ENCODE measurements around the gene PAQR9. TPM values are rescaled to one million over a fixed set of nuclear protein-coding genes. Genes with fewer than 3 reads are reported as not detected.

The PAQR9 gene
- total RNA-seq, 1 experiment from 2014 or later = 0.17 TPM

DNA sequence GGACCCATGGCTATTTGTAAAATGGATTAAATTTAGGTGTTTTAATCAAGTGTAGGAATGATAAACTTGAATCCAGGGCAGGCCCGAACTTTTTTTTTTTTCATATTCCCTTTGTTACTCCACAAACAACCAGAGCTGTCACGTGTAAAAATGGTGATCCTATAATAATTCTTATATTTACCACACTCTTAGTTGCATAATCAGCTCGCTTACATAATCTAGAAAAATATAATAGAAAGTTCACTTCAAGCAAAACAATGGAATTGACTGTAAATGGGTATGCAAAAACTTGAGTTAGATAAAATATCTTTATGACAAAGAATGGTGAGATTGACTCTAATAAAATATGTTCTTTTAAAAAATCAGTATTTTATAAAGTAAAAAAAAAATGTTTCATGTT, 2.1 kb upstream of the PAQR9 start (continued):
- TF ChIP-seq POLR2A (IDR thresholded peaks at IDR 0.05; ENCODE audit: borderline replicate concordance, extremely low read depth, insufficient read depth, insufficient read length) (no peak), TCF7L2 (IDR thresholded peaks at IDR 0.05; ENCODE audit: borderline replicate concordance, extremely low read depth, insufficient read depth, insufficient read length) (no peak), RAD21 (IDR thresholded peaks at IDR 0.05; ENCODE audit: low read depth) (no peak), JUND (IDR thresholded peaks at IDR 0.05) (no peak), ATF3 (IDR thresholded peaks at IDR 0.05) (no peak), CBX3 (IDR thresholded peaks at IDR 0.05; ENCODE audit: low read depth) (no peak), EZH2phosphoT487 (IDR thresholded peaks at IDR 0.05; ENCODE audit: borderline replicate concordance) (no peak), SRF (IDR thresholded peaks at IDR 0.05; ENCODE audit: low read depth) (no peak), POLR2AphosphoS5 (IDR thresholded peaks at IDR 0.05; ENCODE audit: low read depth, low read length) (no peak), ZBTB33 (IDR thresholded peaks at IDR 0.05; ENCODE audit: extremely low read depth, insufficient replicate concordance, low read length) (no peak)
- TF ChIP-seq, protein P1, sequence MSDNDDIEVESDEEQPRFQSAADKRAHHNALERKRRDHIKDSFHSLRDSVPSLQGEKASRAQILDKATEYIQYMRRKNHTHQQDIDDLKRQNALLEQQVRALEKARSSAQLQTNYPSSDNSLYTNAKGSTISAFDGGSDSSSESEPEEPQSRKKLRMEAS (IDR thresholded peaks at IDR 0.05) = no peak

GRCh38 chr3:142963234-142963515, 299 bp downstream of the PAQR9 start:
- ChIA-PET CTCF (no interaction called here), POLR2A (no interaction called here), RAD21 (ENCODE audit: low non-redundant PET in 1 of 2, low total read pairs in 2 of 2, uncharacterized antibody in 2 of 2, unreplicated experiment in 2 of 2) (no interaction called here)
- no peak overlapping the region for H2AFZ ChIP-seq (ENCODE audit: low read depth, low read length, poor library complexity, severe bottlenecking)
- intact Hi-C loops (cut with micrococcal nuclease) = no loop called here
- DNase-seq (ENCODE audit: low read depth, low spot score) (no peak), ATAC-seq (peak; percentile 18; the same call in 1 of the 2 replicates)
- no peaks in the 10 kb centered on the region for H3K9me2 ChIP-seq (ENCODE audit: insufficient read depth)
- BruUV-seq (replicated peaks) = no TSS peak
- H3K9me3 ChIP-seq (ENCODE audit: control insufficient read depth in 1 of 2, insufficient read depth in 1 of 2, low read depth in 1 of 2, low read length in 2 of 2) = no peaks in the 10 kb centered on the region
- H3K9ac ChIP-seq (ENCODE audit: low read length) = no peak overlapping the region
- peak overlapping the region; percentile 68; the same call in 1 of the 2 replicates for H3K4me2 ChIP-seq (ENCODE audit: low read length)
- no peak overlapping the region; the same call in 1 of the 2 replicates for H3K27ac ChIP-seq (ENCODE audit: low read depth, low read length)
- H3K27me3 ChIP-seq (ENCODE audit: insufficient read depth, low read length) = no peaks in the 10 kb centered on the region
- no peaks in the 10 kb centered on the region for H3K36me3 ChIP-seq (ENCODE audit: control insufficient read depth in 1 of 2, insufficient read depth in 2 of 2, low read length in 2 of 2)
- no peaks in the 10 kb centered on the region for H3K79me2 ChIP-seq (ENCODE audit: insufficient read depth, low read length)
- H3K4me3 ChIP-seq (replicated peaks in 1 of 2; ENCODE audit: low read depth in 1 of 2, low read length in 2 of 2) = peak overlapping the region; percentile 15 to 52; a peak in 1 of 4 replicates
- TF ChIP-seq POLR2AphosphoS5 (IDR thresholded peaks at IDR 0.05; ENCODE audit: low read depth, low read length) = no peak
- no peak for TF ChIP-seq YY1 (IDR thresholded peaks at IDR 0.05; ENCODE audit: extremely low read depth, insufficient replicate concordance, low read depth, low read length)
- TF ChIP-seq ZNF274 (IDR thresholded peaks at IDR 0.05; ENCODE audit: low read depth, low read length) = no peak
- TF ChIP-seq, protein P1 (IDR thresholded peaks at IDR 0.05) = no peak
- TF ChIP-seq SRF (IDR thresholded peaks at IDR 0.05; ENCODE audit: low read depth) = no peak
- no peak for TF ChIP-seq ATF3 (IDR thresholded peaks at IDR 0.05)
- TF ChIP-seq CEBPB (IDR thresholded peaks at IDR 0.05; ENCODE audit: low read depth) = no peak
- TF ChIP-seq, protein P2, sequence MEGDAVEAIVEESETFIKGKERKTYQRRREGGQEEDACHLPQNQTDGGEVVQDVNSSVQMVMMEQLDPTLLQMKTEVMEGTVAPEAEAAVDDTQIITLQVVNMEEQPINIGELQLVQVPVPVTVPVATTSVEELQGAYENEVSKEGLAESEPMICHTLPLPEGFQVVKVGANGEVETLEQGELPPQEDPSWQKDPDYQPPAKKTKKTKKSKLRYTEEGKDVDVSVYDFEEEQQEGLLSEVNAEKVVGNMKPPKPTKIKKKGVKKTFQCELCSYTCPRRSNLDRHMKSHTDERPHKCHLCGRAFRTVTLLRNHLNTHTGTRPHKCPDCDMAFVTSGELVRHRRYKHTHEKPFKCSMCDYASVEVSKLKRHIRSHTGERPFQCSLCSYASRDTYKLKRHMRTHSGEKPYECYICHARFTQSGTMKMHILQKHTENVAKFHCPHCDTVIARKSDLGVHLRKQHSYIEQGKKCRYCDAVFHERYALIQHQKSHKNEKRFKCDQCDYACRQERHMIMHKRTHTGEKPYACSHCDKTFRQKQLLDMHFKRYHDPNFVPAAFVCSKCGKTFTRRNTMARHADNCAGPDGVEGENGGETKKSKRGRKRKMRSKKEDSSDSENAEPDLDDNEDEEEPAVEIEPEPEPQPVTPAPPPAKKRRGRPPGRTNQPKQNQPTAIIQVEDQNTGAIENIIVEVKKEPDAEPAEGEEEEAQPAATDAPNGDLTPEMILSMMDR (IDR thresholded peaks at IDR 0.05 in 2 of 3, conservative IDR thresholded peaks at IDR 0.05 in 1 of 3; ENCODE audit: borderline replicate concordance in 1 of 3, insufficient read depth in 1 of 3, low read depth in 2 of 3, low read length in 2 of 3) = no peak
- no peak for TF ChIP-seq EZH2 (IDR thresholded peaks at IDR 0.05)
- TF ChIP-seq ZFX (IDR thresholded peaks at IDR 0.05) = no peak
- no peak for TF ChIP-seq EZH2phosphoT487 (IDR thresholded peaks at IDR 0.05; ENCODE audit: borderline replicate concordance)
- no peak for TF ChIP-seq FOSL1 (IDR thresholded peaks at IDR 0.05; ENCODE audit: low read depth)
- no peaks in the 10 kb centered on the region for H4K20me1 ChIP-seq (ENCODE audit: insufficient read depth)
- peaks cover 5 to 14% of the 10 kb centered on the region in 2 experiments for H3K4me1 ChIP-seq (ENCODE audit: control insufficient read depth in 1 of 2, insufficient read depth in 2 of 2, low read length in 2 of 2)
